ENCODE measurements around the gene SLC2A5. TPM values are rescaled to one million over a fixed set of nuclear protein-coding genes. Genes with fewer than 3 reads are reported as not detected.

SLC2A5 gene
- total and polyA plus RNA-seq, 2 donors (not counting 3 experiments of a cell fraction or from before 2014, with no cell fraction given) = not detected

DNA sequence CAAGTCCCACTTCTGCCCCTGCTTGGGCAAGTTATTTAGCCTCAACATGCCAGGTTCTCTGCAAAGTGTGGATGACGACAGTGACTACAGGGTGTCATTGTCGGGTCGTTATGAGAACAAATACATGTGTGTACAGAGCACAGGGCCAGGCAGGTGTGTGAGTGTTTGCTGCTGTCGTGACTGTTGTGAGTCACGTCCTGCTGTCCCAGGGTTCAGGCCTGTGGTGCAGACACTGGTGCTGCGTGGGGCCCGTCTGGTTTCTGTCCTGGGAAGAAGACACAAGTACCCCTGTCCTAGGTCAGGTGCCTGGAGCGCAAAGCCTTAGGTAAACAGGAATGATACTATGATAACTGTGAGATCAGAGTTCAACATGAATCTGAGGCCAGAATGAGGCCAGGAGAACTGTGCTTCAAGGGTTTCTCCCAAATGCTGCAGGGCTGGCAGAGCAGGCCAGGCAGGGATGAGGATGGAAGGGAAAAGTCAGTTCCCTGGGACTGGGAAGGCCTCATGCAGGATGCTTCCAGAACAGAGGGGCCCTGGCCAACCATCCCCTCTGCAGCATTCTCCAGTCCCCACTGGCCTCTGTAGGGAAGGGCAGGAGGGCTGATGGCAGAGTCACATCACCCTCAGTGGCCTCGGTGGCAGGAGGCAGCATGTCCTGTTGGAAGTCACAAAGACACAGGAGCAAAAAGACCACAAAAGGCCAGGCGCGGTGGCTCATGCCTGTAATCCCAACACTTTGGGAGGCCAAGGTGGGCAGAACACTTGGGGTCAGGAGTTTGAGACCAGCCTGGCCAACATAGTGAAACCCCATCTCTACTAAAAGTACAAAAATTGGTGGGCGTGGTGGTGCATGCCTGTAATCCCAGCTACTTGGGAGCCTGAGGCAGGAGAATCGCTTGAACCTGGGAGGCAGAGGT is 43.8 kb upstream of the SLC2A5 start:
- no peak overlapping the region for H2AFZ ChIP-seq (ENCODE audit: low read depth, low read length)
- DNase-seq (ENCODE audit: low read depth, low spot score) = no peak
- H3K9ac ChIP-seq (replicated peaks; ENCODE audit: extremely low read depth, insufficient read depth, low read length) = no peak overlapping the region
- no peak for FAIRE-seq
- H3K9me1 ChIP-seq (replicated peaks; ENCODE audit: control insufficient read depth, extremely low read depth, insufficient read depth, low read length) = no peaks in the 10 kb centered on the region
- H3K36me3 ChIP-seq (ENCODE audit: control insufficient read depth in 2 of 2, extremely low read depth in 1 of 2, insufficient read depth in 2 of 2, low read length in 2 of 2) = no peaks in the 10 kb centered on the region
- no peaks in the 10 kb centered on the region for H4K20me1 ChIP-seq (replicated peaks; ENCODE audit: control insufficient read depth, extremely low read depth, insufficient read depth, low read length)
- TF ChIP-seq EZH2 (IDR thresholded peaks at IDR 0.05; ENCODE audit: borderline replicate concordance, low read depth, low read length, severe bottlenecking) (no peak), MYC (IDR thresholded peaks at IDR 0.05; ENCODE audit: low read depth, low read length) (no peak), POLR2A (IDR thresholded peaks at IDR 0.05; ENCODE audit: low read depth, low read length) (no peak)
- TF ChIP-seq, protein P1, sequence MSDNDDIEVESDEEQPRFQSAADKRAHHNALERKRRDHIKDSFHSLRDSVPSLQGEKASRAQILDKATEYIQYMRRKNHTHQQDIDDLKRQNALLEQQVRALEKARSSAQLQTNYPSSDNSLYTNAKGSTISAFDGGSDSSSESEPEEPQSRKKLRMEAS (IDR thresholded peaks at IDR 0.05; ENCODE audit: insufficient read depth, insufficient read length) = no peak
- H3K27me3 ChIP-seq (ENCODE audit: control insufficient read depth in 2 of 2, insufficient read depth in 2 of 2, low read length in 2 of 2) = no peaks in the 10 kb centered on the region
- no peaks in the 10 kb centered on the region for H3K9me3 ChIP-seq (replicated peaks; ENCODE audit: control insufficient read depth, insufficient read depth, low read length)
- intact Hi-C loops (cut with micrococcal nuclease) = no loop called here
- no peak overlapping the region for H3K27ac ChIP-seq (ENCODE audit: insufficient read depth, low read depth, low read length)
- no peaks in the 10 kb centered on the region for H3K4me1 ChIP-seq (ENCODE audit: control insufficient read depth, extremely low read depth, insufficient read depth, low read length)
- H3K4me3 ChIP-seq (replicated peaks in 1 of 3; ENCODE audit: insufficient read depth in 1 of 3, low read depth in 1 of 3, low read length in 3 of 3) = no peak overlapping the region
- dilution Hi-C loops (cut with MboI; ENCODE audit: extremely low pct_ligation_motif_present, low sequenced_read_pairs) = no loop called here
- ChIA-PET CTCF (interaction anchor here (0.6 to 4.7 kb wide), 4 partner anchors 14 to 137 kb away, joined by 4 to 84 read pairs (median 46); partner anchors contain the start of gene GPR157), POLR2A (no interaction called here)
- BruUV-seq (replicated peaks) = no TSS peak
- H3K79me2 ChIP-seq (ENCODE audit: control insufficient read depth, insufficient read depth, low read length) = no peaks in the 10 kb centered on the region
- H3K4me2 ChIP-seq (ENCODE audit: insufficient read depth, low read length) = no peak overlapping the region

DNA sequence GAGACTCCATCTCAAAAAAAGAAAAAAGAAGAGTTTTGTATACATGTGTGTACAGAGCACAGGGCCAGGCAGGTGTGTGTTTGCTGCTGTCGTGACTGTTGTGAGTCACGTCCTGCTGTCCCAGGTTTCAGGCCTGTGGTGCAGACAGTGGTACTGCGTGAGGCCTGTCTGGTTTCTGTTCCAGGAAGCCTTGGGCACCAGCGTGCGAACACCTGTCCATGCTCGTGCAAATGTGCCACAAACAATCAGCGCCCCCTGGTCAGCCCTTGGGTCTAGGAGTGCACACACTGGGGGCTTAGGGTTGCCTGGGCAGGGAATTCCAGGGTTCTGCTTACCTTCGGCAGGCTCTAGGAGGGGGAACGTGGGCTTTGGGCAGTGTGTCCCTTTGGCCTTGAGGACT is 42.5 kb upstream of the SLC2A5 start:
- H3K9me1 ChIP-seq (replicated peaks; ENCODE audit: control insufficient read depth, extremely low read depth, insufficient read depth, low read length) = no peaks in the 10 kb centered on the region
- H4K20me1 ChIP-seq (replicated peaks; ENCODE audit: control insufficient read depth, extremely low read depth, insufficient read depth, low read length) = no peaks in the 10 kb centered on the region
- CTCF ChIA-PET = interaction anchor here (1.8 to 4.7 kb wide), 11 partner anchors 9 to 379 kb away, joined by 4 to 84 read pairs (median 26); partner anchors contain the start of genes GPR157 and H6PD
- no peak overlapping the region for H3K27ac ChIP-seq (ENCODE audit: insufficient read depth, low read depth, low read length)
- DNase-seq (ENCODE audit: low read depth, low spot score) (no peak), FAIRE-seq (no peak)
- no peak overlapping the region for H3K9ac ChIP-seq (replicated peaks; ENCODE audit: extremely low read depth, insufficient read depth, low read length)
- no TSS peak for BruUV-seq (replicated peaks)
- TF ChIP-seq MYC (IDR thresholded peaks at IDR 0.05; ENCODE audit: low read depth, low read length) (no peak), POLR2A (IDR thresholded peaks at IDR 0.05; ENCODE audit: low read depth, low read length) (no peak), GATA2 (IDR thresholded peaks at IDR 0.05; ENCODE audit: insufficient read depth, insufficient read length, low read depth, low read length) (no peak), FOS (IDR thresholded peaks at IDR 0.05; ENCODE audit: borderline replicate concordance, insufficient read depth, low read length) (no peak), EZH2 (IDR thresholded peaks at IDR 0.05; ENCODE audit: borderline replicate concordance, low read depth, low read length, severe bottlenecking) (no peak), POLR2AphosphoS5 (IDR thresholded peaks at IDR 0.05; ENCODE audit: insufficient read depth, low read depth, low read length) (no peak), JUN (IDR thresholded peaks at IDR 0.05; ENCODE audit: borderline replicate concordance, insufficient read depth, insufficient read length, low read depth) (no peak)
- TF ChIP-seq, protein P2, sequence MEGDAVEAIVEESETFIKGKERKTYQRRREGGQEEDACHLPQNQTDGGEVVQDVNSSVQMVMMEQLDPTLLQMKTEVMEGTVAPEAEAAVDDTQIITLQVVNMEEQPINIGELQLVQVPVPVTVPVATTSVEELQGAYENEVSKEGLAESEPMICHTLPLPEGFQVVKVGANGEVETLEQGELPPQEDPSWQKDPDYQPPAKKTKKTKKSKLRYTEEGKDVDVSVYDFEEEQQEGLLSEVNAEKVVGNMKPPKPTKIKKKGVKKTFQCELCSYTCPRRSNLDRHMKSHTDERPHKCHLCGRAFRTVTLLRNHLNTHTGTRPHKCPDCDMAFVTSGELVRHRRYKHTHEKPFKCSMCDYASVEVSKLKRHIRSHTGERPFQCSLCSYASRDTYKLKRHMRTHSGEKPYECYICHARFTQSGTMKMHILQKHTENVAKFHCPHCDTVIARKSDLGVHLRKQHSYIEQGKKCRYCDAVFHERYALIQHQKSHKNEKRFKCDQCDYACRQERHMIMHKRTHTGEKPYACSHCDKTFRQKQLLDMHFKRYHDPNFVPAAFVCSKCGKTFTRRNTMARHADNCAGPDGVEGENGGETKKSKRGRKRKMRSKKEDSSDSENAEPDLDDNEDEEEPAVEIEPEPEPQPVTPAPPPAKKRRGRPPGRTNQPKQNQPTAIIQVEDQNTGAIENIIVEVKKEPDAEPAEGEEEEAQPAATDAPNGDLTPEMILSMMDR (IDR thresholded peaks at IDR 0.05; ENCODE audit: extremely low read depth in 1 of 2, insufficient read depth in 1 of 2, low read depth in 1 of 2, low read length in 2 of 2) = no peak
- TF ChIP-seq, protein P1 (IDR thresholded peaks at IDR 0.05; ENCODE audit: insufficient read depth, insufficient read length) = no peak
- no peaks in the 10 kb centered on the region for H3K9me3 ChIP-seq (replicated peaks; ENCODE audit: control insufficient read depth, insufficient read depth, low read length)
- no peak overlapping the region for H2AFZ ChIP-seq (ENCODE audit: low read depth, low read length)
- no peaks in the 10 kb centered on the region for H3K4me1 ChIP-seq (ENCODE audit: control insufficient read depth, extremely low read depth, insufficient read depth, low read length)
- H3K4me3 ChIP-seq (replicated peaks in 1 of 3; ENCODE audit: insufficient read depth in 1 of 3, low read depth in 1 of 3, low read length in 3 of 3) = no peak overlapping the region
- H3K36me3 ChIP-seq (ENCODE audit: control insufficient read depth in 2 of 2, extremely low read depth in 1 of 2, insufficient read depth in 2 of 2, low read length in 2 of 2) = no peaks in the 10 kb centered on the region
- no peak overlapping the region for H3K4me2 ChIP-seq (ENCODE audit: insufficient read depth, low read length)
- no peaks in the 10 kb centered on the region for H3K79me2 ChIP-seq (ENCODE audit: control insufficient read depth, insufficient read depth, low read length)
- POLR2A ChIA-PET = no interaction called here
- intact Hi-C loops (cut with micrococcal nuclease) (no loop called here), dilution Hi-C loops (cut with MboI; ENCODE audit: extremely low pct_ligation_motif_present, low sequenced_read_pairs) (no loop called here)
- H3K27me3 ChIP-seq (ENCODE audit: control insufficient read depth in 2 of 2, insufficient read depth in 2 of 2, low read length in 2 of 2) = no peaks in the 10 kb centered on the region

All from endothelial cell of umbilical vein (primary cell).